HG02798 (cell line): ENCODE measurements around the gene JAKMIP2.

ENCODE experiments used
- ATAC-seq: cut with Tn5 transposase; IDR thresholded peaks from one replicate; pipeline ENCODE4 v1.9.1; 2021; ENCODE audit warnings: mild to moderate bottlenecking; ENCODE audit not compliant: unreplicated experiment, poor library complexity

JAKMIP2 gene

GRCh38 chr5:147791181-147791580, 8.7 kb upstream of the JAKMIP2 start:
- ATAC-seq = no peak

GRCh38 chr5:147789820-147790219, 7.3 kb upstream of the JAKMIP2 start:
- no peak for ATAC-seq

- ATAC-seq = no peak
Observed at GRCh38 chr5:147788023-147788422, 5.5 kb upstream of the JAKMIP2 start.

- ATAC-seq = no peak
Observed at GRCh38 chr5:147786142-147786541, 3.6 kb upstream of the JAKMIP2 start.

GRCh38 chr5:147784146-147784987, 1.8 kb upstream of the JAKMIP2 start:
- ATAC-seq = no peak

GRCh38 chr5:147780924-147781573, 1.5 kb downstream of the JAKMIP2 start:
- ATAC-seq = no peak

GRCh38 chr5:147779694-147780093, 2.8 kb downstream of the JAKMIP2 start:
- ATAC-seq = no peak

GRCh38 chr5:147776989-147777388, 5.5 kb downstream of the JAKMIP2 start:
- ATAC-seq = no peak

- no peak for ATAC-seq
Observed at GRCh38 chr5:147773587-147773986, 8.9 kb downstream of the JAKMIP2 start.

- no peak for ATAC-seq
Observed at GRCh38 chr5:147773139-147773538, 9.4 kb downstream of the JAKMIP2 start.

GRCh38 chr5:147767048-147767447, 15.5 kb downstream of the JAKMIP2 start:
- ATAC-seq = no peak

- ATAC-seq = no peak
Observed at GRCh38 chr5:147763791-147764525, 18.6 kb downstream of the JAKMIP2 start.

- ATAC-seq = no peak
Observed at GRCh38 chr5:147760086-147760875, 22.2 kb downstream of the JAKMIP2 start.

GRCh38 chr5:147759441-147759840, 23.1 kb downstream of the JAKMIP2 start:
- ATAC-seq = no peak

- ATAC-seq = no peak
Observed at GRCh38 chr5:147756566-147756965, 26.0 kb downstream of the JAKMIP2 start.

- no peak for ATAC-seq
Observed at GRCh38 chr5:147754372-147755122, 28.0 kb downstream of the JAKMIP2 start.

GRCh38 chr5:147753765-147754164, 28.8 kb downstream of the JAKMIP2 start:
- ATAC-seq = no peak

GRCh38 chr5:147752666-147753290, 29.8 kb downstream of the JAKMIP2 start:
- ATAC-seq = no peak

GRCh38 chr5:147752033-147752432, 30.5 kb downstream of the JAKMIP2 start:
- no peak for ATAC-seq
